ENCODE measurements around the gene SEMA3C.

The SEMA3C gene

GRCh38 chr7:80847895-80848294, 71.0 kb downstream of the SEMA3C start:
- DNase-seq: no peak

- no peak for DNase-seq
Observed at GRCh38 chr7:80847027-80847426, 71.8 kb downstream of the SEMA3C start.

- no peak for DNase-seq
Observed at GRCh38 chr7:80844916-80845315, 73.9 kb downstream of the SEMA3C start.

- DNase-seq: no peak
Observed at GRCh38 chr7:80843018-80843677, 75.7 kb downstream of the SEMA3C start.

GRCh38 chr7:80842022-80842790, 76.6 kb downstream of the SEMA3C start:
- peak; percentile 69 for DNase-seq

- DNase-seq: no peak
Observed at GRCh38 chr7:80841423-80841955, 77.4 kb downstream of the SEMA3C start.

GRCh38 chr7:80840681-80841080, 78.2 kb downstream of the SEMA3C start:
- DNase-seq: no peak

GRCh38 chr7:80839855-80840254, 79.0 kb downstream of the SEMA3C start:
- DNase-seq: no peak

- peak; percentile 39 for DNase-seq
Observed at GRCh38 chr7:80838643-80839042, 80.2 kb downstream of the SEMA3C start.

GRCh38 chr7:80837345-80837744, 81.5 kb downstream of the SEMA3C start:
- no peak for DNase-seq

- DNase-seq: no peak
Observed at GRCh38 chr7:80835251-80835650, 83.6 kb downstream of the SEMA3C start.

GRCh38 chr7:80833289-80834268, 85.3 kb downstream of the SEMA3C start:
- DNase-seq: no peak

- peak; percentile 64 for DNase-seq
Observed at GRCh38 chr7:80832006-80832405, 86.8 kb downstream of the SEMA3C start.

GRCh38 chr7:80830584-80831285, 88.1 kb downstream of the SEMA3C start:
- no peak for DNase-seq

- DNase-seq: peak; percentile 87
Observed at GRCh38 chr7:80830010-80830409, 88.8 kb downstream of the SEMA3C start.

GRCh38 chr7:80829527-80829926, 89.3 kb downstream of the SEMA3C start:
- DNase-seq: peak; percentile 22

- DNase-seq: no peak
Observed at GRCh38 chr7:80827239-80827633, 91.6 kb downstream of the SEMA3C start.

GRCh38 chr7:80826520-80827238, 92.2 kb downstream of the SEMA3C start:
- no peak for DNase-seq

GRCh38 chr7:80825499-80825898, 93.4 kb downstream of the SEMA3C start:
- no peak for DNase-seq

- no peak for DNase-seq
Observed at GRCh38 chr7:80824253-80824652, 94.6 kb downstream of the SEMA3C start.

GRCh38 chr7:80823057-80823456, 95.8 kb downstream of the SEMA3C start:
- no peak for DNase-seq
